Cardiac fibroblast (primary cell): ENCODE data around the gene GFRA1.

Source experiments
- DNase-seq, 2 donors: peaks; one replicate each; pipeline versions ENCODE4 v3.0.0 to v3.0.0-alpha.2; 2010; ENCODE audit warnings: low read depth in 2 of 2
- H3K4me3 ChIP-seq, 2 donors: replicated peaks in 1 of 2; 1 replicate in 1 of 2; 2 replicates in 1 of 2; pipeline ENCODE4 v1.5.1; 2011; ENCODE audit warnings: low read depth in 2 of 2, low read length in 2 of 2, mild to moderate bottlenecking in 2 of 2, moderate library complexity in 1 of 2
- CTCF ChIP-seq: IDR thresholded peaks from one replicate; pipeline ENCODE4 v1.5.1; 2011; ENCODE audit warnings: low read depth, mild to moderate bottlenecking, low read length, inconsistent platforms

Gene GFRA1

GRCh38 chr10:116067825-116068224 is 205.2 kb downstream of the GFRA1 start:
- no peak for TF ChIP-seq CTCF
- no peak overlapping the region for H3K4me3 ChIP-seq
- no peak for DNase-seq

GRCh38 chr10:116063107-116063506 is 209.9 kb downstream of the GFRA1 start:
- no peak for TF ChIP-seq CTCF
- DNase-seq, result no peak
- H3K4me3 ChIP-seq, result no peak overlapping the region

- TF ChIP-seq CTCF, result no peak
- H3K4me3 ChIP-seq, result no peak overlapping the region
- no peak for DNase-seq
Observed at GRCh38 chr10:116060864-116061263, 212.1 kb downstream of the GFRA1 start.

GRCh38 chr10:116059320-116059719 is 213.7 kb downstream of the GFRA1 start:
- DNase-seq, result no peak
- no peak for TF ChIP-seq CTCF
- H3K4me3 ChIP-seq, result no peak overlapping the region

GRCh38 chr10:116056445-116057293 is 216.3 kb downstream of the GFRA1 start:
- DNase-seq, result no peak
- no peak overlapping the region for H3K4me3 ChIP-seq
- TF ChIP-seq CTCF, result no peak

GRCh38 chr10:116055917-116056252 is 217.1 kb downstream of the GFRA1 start:
- TF ChIP-seq CTCF, result no peak
- no peak overlapping the region for H3K4me3 ChIP-seq
- no peak for DNase-seq

GRCh38 chr10:116055252-116055916 is 217.6 kb downstream of the GFRA1 start:
- no peak for TF ChIP-seq CTCF
- no peak overlapping the region for H3K4me3 ChIP-seq
- DNase-seq, result no peak
